Measurements from ENCODE around the gene ELF4. TPM values are rescaled to one million over a fixed set of nuclear protein-coding genes. Genes with fewer than 3 reads are reported as not detected.
A peak's percentile ranks its signal among the peaks of the same experiment; 100 is the strongest.

ELF4 gene
- total and polyA plus RNA-seq, 2 of the 13 experiments (the other 11 are each of a cell fraction or from before 2014, with no cell fraction given) = 1.3 to 2.6 TPM

DNA sequence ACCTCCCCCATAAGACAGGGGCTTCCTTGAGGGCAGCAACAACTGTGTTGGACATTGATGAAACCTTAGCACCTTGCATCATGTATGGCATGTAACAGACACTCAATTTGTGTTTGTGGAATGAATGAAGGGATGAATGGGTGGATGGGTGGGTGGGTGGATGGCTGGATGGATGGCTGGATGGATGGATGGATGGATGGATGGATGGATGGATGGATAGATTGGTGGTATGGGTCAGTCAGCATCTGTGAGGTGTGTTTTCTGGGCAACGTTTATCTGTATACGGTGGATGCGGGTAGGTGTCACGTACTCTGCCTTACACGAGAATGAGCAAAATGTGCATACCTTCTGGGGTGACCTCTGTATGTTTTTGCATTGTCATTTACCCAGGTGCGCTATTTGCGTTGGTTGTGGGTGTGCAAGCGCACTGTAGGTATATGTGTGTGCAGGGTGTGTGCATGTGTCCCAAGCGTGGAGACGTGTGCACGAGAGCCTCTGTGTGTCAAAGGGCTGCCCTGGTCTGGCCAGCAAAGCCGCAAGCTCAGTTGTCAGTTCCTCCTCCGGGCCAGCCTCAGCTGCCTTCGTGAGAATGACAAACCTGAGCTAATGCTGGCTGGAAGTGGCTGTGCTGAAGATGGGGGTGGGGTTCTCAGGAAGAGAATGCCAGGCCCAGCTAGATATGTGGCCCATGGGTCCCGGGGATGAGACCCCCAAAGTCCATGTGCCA, 26.5 kb downstream of the ELF4 start (continued):
- no peak for TF ChIP-seq ZBTB39 (CRISPR knock-in tag; IDR thresholded peaks at IDR 0.05)

DNA sequence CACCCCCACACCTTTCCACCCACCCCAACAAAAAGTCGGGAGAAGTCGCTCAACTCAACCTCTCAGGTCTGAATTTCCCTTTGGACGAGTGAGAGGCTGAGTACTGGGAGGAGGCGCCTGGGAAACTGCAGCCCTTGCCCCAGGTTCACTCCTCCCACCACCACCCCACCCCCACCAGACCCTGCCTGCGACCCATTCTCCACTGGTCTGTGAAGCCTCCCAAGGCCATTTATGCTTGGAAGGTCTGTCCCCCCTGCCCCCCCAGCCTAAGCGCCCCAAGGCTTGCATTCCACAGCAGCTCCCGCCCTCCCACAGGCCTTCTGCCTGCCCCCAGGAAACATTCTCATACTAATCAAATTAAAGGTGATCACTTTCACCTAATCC, 27.2 kb downstream of the ELF4 start:
- FAIRE-seq (no peak), DNase-seq (ENCODE audit: low spot score) (no peak), ATAC-seq (peak; percentile 50; the same call in 2 of the 3 replicates)
- H3K4me2 ChIP-seq (ENCODE audit: low read depth, low read length) = no peak overlapping the region
- no peak overlapping the region for H3K27ac ChIP-seq (ENCODE audit: extremely low read length, insufficient read depth, low read length)
- no peak overlapping the region for H3K4me3 ChIP-seq (replicated peaks in 1 of 3; ENCODE audit: insufficient read depth in 1 of 3, low read depth in 2 of 3, low read length in 3 of 3)
- in situ Hi-C loops (cut with HindIII; ENCODE audit: extremely low pct_ligation_motif_present, low pct_unique_long_range_greater_than_20kb) = loop anchor here (5.0 kb wide), 2 partner anchors 34 to 109 kb away; no protein-coding TSS in a partner anchor
- H4K20me1 ChIP-seq (ENCODE audit: insufficient read depth, low read length) = no peaks in the 10 kb centered on the region
- H3K36me3 ChIP-seq (replicated peaks in 1 of 2; ENCODE audit: control insufficient read depth in 1 of 2, insufficient read depth in 2 of 2, low read length in 2 of 2) = no peaks in the 10 kb centered on the region
- ChIA-PET POLR2A (no interaction called here), CTCF (ENCODE audit: low intra/inter-chr PET ratio, low total read pairs) (no interaction called here)
- no peaks in the 10 kb centered on the region for H3K27me3 ChIP-seq (ENCODE audit: control insufficient read depth in 1 of 2, insufficient read depth in 2 of 2, low read length in 2 of 2)
- no peak for TF ChIP-seq GMEB1 (CRISPR knock-in tag; IDR thresholded peaks at IDR 0.05; ENCODE audit: borderline replicate concordance)
- no peaks in the 10 kb centered on the region for H3K79me2 ChIP-seq (ENCODE audit: insufficient read depth, low read length)
- intact Hi-C loops (cut with micrococcal nuclease; ENCODE audit: unreplicated experiment) = no loop called here
- BruUV-seq (replicated peaks) = no TSS peak
- H3K9me3 ChIP-seq (ENCODE audit: low read length) = no peaks in the 10 kb centered on the region
- no peak overlapping the region for H2AFZ ChIP-seq (ENCODE audit: low read length)
- WGBS (ENCODE audit: low lambda C conversion rate) = 40% methylated on average over 4 of the region's 7 CpGs
- H3K4me1 ChIP-seq (ENCODE audit: insufficient read depth, low read length) = peaks cover 9% of the 10 kb centered on the region
- no peak overlapping the region for H3K9ac ChIP-seq (ENCODE audit: insufficient read depth, low read depth, low read length)

Measured in HepG2 (cell line).